ENCODE measurements around the gene PHTF2.
A peak's percentile ranks its signal among the peaks of the same experiment; 100 is the strongest.

The PHTF2 gene

GRCh38 chr7:77798394-77799077 is at the start of gene PHTF2, which contains the start of gene TMEM60:
Gene PHTF2 (plus strand): TSS chr7:77798773.
Gene TMEM60 (minus strand): TSS chr7:77798434. CDS start chr7:77794373, 4,061 bp downstream.
- peak within 1 kb of the TSS; percentile 90 for H3K27ac Mint-ChIP-seq
- ATAC-seq = peak; percentile 96
- H3K36me3 Mint-ChIP-seq = peaks cover 15% of the 10 kb centered on the region
- H3K4me1 Mint-ChIP-seq = peaks cover 74% of the 10 kb centered on the region
- H3K9me3 Mint-ChIP-seq = no peaks in the 10 kb centered on the region
- H3K4me3 Mint-ChIP-seq = peak within 1 kb of the TSS; percentile 97
- no peaks in the 10 kb centered on the region for H3K27me3 Mint-ChIP-seq

DNA sequence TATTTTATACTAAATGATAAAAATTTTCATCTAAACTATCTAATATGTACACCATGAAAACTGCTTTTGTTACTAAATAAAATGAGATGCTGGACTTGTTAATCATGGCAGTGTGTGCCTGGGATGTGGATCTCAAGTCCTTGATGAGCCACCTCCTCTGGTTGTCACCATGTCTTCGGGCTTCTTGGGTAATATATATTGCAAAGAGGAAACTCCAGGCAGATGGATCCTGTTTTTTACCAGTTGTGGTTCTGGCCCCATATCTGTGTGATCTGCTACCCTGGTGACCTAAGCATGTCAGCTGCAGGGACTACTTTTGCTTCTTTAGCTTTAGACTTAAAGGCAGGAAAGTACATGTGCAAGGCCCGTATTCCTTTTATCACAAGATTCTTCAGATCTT is 46.6 kb upstream of the PHTF2 start:
- Mint-ChIP-seq H3K4me3 (no peak overlapping the region), H3K27me3 (no peaks in the 10 kb centered on the region), H3K36me3 (peaks cover 27% of the 10 kb centered on the region), H3K27ac (no peak overlapping the region), H3K4me1 (peaks cover 32% of the 10 kb centered on the region), H3K9me3 (no peaks in the 10 kb centered on the region)
- ATAC-seq = no peak

DNA sequence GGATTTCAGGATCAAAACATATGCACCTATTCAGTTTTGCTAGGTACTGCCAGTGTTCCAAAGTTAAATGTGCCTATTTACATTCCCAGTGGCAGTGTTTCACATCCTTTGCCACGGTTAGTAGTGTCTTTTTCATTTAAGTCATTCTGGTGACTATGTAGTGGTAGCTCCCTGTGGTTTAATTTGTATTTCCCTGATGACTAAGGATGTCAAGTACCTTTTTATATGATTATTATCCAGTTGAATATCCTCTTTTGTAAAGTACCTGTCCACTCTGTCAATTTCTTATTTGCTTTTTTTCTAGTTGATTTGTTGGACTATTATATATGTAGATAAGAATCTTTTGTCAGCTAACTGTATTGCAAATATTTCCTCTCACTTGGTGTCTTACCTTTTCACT is 45.4 kb upstream of the PHTF2 start:
- Mint-ChIP-seq H3K36me3 (peaks cover 27% of the 10 kb centered on the region), H3K9me3 (no peaks in the 10 kb centered on the region), H3K4me3 (no peak overlapping the region), H3K27me3 (no peaks in the 10 kb centered on the region), H3K4me1 (peaks cover 31% of the 10 kb centered on the region), H3K27ac (no peak overlapping the region)
- no peak for ATAC-seq

DNA sequence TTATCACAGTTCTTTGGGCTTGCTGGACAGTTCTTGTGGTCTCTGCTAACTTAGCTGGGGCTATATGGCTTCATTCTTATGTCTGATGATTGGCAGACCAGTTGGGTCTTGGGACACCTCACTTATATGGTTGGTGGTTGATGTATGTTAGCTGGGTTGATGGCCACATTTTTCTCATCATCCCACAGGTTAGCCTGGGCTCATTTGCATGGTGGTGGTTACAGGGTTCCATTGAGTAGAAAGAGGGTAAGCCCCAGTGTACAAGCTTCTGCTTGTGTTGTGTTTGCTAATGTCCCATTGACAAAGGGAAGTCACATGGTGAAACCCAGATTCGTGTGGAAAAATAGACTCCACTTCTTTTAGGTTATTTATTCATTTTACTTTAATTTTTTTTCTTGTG is 41.0 kb upstream of the PHTF2 start:
- Mint-ChIP-seq H3K4me3 (no peak overlapping the region), H3K9me3 (no peaks in the 10 kb centered on the region), H3K27ac (no peak overlapping the region), H3K27me3 (no peaks in the 10 kb centered on the region), H3K4me1 (peaks cover 31% of the 10 kb centered on the region), H3K36me3 (peaks cover 6% of the 10 kb centered on the region)
- ATAC-seq = peak; percentile 93

GRCh38 chr7:77759294-77759889 is 39.2 kb upstream of the PHTF2 start:
- peaks cover 35% of the 10 kb centered on the region for H3K4me1 Mint-ChIP-seq

DNA sequence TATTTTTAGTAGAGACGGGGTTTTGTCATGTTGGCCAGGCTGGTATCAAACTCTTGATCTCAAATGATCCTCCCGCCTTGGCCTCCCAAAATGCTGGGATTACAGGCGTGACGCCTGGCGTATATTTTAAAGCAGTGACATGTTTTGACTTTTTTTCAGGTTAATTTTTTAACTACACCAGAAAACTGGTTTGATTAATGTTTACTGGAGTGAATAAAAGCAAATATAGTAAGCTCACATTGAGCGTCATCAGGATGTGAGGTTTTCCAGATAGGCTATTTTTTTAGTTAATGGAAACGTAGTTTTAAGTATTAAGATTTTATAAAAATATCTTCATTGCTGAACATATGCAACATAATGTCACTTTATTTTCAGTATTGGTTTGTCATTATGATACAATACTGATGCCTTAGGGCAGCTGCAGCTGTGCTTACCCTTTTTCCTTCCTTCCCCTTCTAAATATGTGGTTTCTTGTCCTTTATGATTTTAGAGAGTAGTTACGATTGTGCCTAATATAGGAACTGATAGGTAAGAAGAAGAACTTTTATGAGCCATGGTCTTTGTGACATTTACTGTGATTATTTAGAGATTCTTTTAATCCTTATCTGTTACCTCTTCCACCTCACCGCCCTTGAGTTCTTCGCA is 37.6 kb upstream of the PHTF2 start:
- no peak overlapping the region for H3K4me3 Mint-ChIP-seq
- no peaks in the 10 kb centered on the region for H3K9me3 Mint-ChIP-seq
- peaks cover 44% of the 10 kb centered on the region for H3K4me1 Mint-ChIP-seq
- H3K36me3 Mint-ChIP-seq = peaks cover 6% of the 10 kb centered on the region
- H3K27me3 Mint-ChIP-seq = no peaks in the 10 kb centered on the region
- H3K27ac Mint-ChIP-seq = no peak overlapping the region
- ATAC-seq = peak; percentile 71

More at GRCh38 chr7:77759294-77759889, 39.2 kb upstream of the PHTF2 start:
- Mint-ChIP-seq H3K27me3 (no peaks in the 10 kb centered on the region), H3K27ac (no peak overlapping the region), H3K36me3 (peaks cover 2% of the 10 kb centered on the region), H3K4me3 (no peak overlapping the region), H3K9me3 (no peaks in the 10 kb centered on the region)
- peak; percentile 55 for ATAC-seq

DNA sequence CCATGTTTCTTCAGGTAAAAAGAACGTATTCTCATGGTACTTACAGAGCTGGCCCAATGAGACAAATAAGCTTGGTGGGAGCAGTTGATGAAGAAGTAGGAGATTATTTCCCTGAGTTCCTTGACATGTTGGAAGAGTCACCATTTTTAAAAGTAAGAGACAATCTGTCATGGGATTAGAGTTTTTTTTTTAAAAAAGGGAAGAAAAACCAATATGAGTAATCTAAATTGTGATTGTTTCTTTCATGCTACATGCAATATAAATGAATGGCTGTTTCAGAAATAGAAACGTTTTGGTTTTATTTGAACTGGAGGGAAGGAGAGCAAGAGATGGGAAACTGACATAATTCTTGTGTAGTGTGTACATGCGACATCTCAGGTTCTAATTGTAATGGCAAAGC is 33.1 kb upstream of the PHTF2 start:
- H3K27ac Mint-ChIP-seq = no peak overlapping the region
- no peak overlapping the region for H3K4me3 Mint-ChIP-seq
- H3K27me3 Mint-ChIP-seq = no peaks in the 10 kb centered on the region
- no peak for ATAC-seq
- H3K9me3 Mint-ChIP-seq = no peaks in the 10 kb centered on the region
- H3K4me1 Mint-ChIP-seq = peaks cover 47% of the 10 kb centered on the region
- H3K36me3 Mint-ChIP-seq = peaks cover 33% of the 10 kb centered on the region

- ATAC-seq = no peak
- H3K9me3 Mint-ChIP-seq = no peaks in the 10 kb centered on the region
- H3K4me1 Mint-ChIP-seq = peaks cover 45% of the 10 kb centered on the region
- peaks cover 38% of the 10 kb centered on the region for H3K36me3 Mint-ChIP-seq
- H3K4me3 Mint-ChIP-seq = no peak overlapping the region
- H3K27ac Mint-ChIP-seq = no peak overlapping the region
- H3K27me3 Mint-ChIP-seq = no peaks in the 10 kb centered on the region
Observed at GRCh38 chr7:77765906-77766800, 32.4 kb upstream of the PHTF2 start.

DNA sequence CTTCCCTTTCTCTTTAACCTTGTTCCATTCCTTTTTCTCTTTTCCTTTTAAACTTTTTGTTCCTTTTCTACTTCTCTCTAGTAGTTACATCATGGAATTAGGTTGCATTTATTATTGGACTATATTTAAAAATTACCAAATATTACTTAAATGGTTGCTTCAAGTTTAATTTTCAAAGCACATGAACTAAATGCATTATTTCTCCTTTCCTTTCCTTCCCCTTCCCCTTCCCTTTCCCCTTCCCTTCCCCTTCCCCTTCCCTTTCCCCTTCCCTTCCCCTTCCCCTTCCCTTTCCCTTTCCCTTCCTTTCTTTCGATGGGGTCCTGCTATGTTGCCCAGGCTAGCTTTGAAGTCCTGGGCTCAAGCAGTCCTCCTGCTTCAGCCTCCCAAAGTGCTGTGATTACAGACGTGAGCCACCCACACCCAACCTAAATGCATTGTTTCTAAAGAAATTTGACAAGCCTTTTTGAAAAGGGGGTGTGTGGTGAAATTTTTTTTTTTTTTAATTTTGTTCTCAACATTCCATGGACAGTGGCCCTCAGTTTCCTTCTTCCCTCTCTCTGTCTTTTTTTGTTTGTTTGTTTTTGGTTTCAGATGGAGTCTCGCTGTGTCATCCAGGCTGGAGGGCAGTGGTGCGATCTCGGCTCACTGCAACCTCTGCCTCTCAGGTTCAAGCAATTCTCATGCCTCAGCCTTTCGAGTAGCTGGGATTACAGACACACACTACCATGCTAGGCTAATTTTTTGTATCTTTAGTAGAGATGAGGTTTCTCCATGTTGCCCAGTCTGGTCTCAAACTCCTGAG is 31.6 kb upstream of the PHTF2 start:
- Mint-ChIP-seq H3K9me3 (no peaks in the 10 kb centered on the region), H3K27ac (peak overlapping the region; percentile 57), H3K4me1 (peaks cover 41% of the 10 kb centered on the region), H3K36me3 (peaks cover 41% of the 10 kb centered on the region), H3K4me3 (no peak overlapping the region), H3K27me3 (no peaks in the 10 kb centered on the region)
- no peak for ATAC-seq

DNA sequence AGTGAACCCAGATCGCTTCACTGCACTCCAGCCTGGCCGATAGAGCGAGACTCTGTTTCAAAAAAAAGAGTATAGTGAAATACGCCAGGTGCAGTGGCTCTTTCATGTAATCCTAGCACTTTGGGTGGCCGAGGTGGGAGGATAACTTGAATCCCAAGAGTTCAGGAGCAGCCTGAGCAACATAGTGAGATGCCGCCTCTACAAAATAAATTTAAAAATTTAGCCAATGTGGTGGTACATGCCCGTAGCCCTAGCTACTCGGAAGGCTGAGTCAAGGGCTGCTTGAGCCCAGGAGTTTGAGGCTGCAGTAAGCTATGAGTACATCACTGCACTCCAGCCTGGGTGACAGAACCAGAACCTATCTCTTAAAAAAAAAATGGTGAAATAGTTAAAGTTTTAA is 28.3 kb upstream of the PHTF2 start:
- Mint-ChIP-seq H3K4me3 (no peak overlapping the region), H3K9me3 (no peaks in the 10 kb centered on the region), H3K4me1 (peaks cover 25% of the 10 kb centered on the region), H3K36me3 (peaks cover 64% of the 10 kb centered on the region), H3K27me3 (no peaks in the 10 kb centered on the region), H3K27ac (no peak overlapping the region)
- ATAC-seq = no peak

DNA sequence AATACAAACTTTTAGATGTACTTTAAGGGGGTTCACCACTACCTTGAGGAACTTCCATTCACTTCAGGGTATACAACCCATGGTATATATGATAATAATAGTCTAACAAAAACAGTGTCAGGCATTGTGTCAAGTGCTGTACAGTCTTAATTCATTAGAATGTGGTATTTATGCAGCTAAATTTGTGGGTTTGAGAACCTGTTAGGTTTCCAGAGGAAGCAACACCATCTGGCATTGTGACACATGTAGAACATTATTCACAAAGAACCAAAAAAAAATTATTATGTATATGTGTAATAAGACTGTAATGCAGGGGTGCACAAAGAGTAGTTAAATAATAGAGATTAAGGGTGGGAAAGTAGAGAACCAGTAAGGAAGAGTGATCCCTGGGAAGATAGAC is 26.7 kb upstream of the PHTF2 start:
- Mint-ChIP-seq H3K36me3 (peaks cover 69% of the 10 kb centered on the region), H3K4me1 (peaks cover 15% of the 10 kb centered on the region), H3K9me3 (peaks cover 5% of the 10 kb centered on the region), H3K27me3 (no peaks in the 10 kb centered on the region), H3K4me3 (no peak overlapping the region), H3K27ac (no peak overlapping the region)
- no peak for ATAC-seq

- Mint-ChIP-seq H3K27ac (no peak overlapping the region), H3K4me3 (no peak overlapping the region), H3K27me3 (no peaks in the 10 kb centered on the region), H3K9me3 (peaks cover 6% of the 10 kb centered on the region), H3K36me3 (peaks cover 58% of the 10 kb centered on the region), H3K4me1 (no peaks in the 10 kb centered on the region)
- ATAC-seq = no peak
Observed at GRCh38 chr7:77778535-77778934, 20.0 kb upstream of the PHTF2 start.

DNA sequence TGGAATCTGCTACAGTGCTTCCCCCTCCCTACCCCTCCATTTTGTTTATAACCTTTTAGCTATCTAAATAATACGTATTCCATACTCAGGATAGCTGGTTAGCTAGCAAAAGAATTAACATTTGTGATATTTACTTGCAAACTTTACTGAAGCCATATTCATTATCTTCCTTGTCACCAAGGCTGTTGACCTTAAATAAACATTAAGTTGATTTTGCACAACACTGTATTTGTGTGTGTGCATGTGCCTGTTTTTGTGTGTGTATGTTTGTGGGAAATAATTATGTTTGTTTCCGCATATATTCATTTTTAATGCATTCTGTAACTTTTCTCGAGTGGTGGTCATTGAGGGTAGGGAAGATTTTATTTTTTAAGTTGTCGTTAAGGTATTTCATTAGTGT is 16.2 kb upstream of the PHTF2 start:
- Mint-ChIP-seq H3K27ac (no peak overlapping the region), H3K9me3 (no peaks in the 10 kb centered on the region), H3K4me1 (peaks cover 11% of the 10 kb centered on the region), H3K4me3 (no peak overlapping the region), H3K27me3 (no peaks in the 10 kb centered on the region), H3K36me3 (peaks cover 50% of the 10 kb centered on the region)
- ATAC-seq = no peak

- Mint-ChIP-seq H3K27ac (no peak overlapping the region), H3K9me3 (no peaks in the 10 kb centered on the region), H3K4me3 (no peak overlapping the region), H3K36me3 (peaks cover 48% of the 10 kb centered on the region), H3K4me1 (peaks cover 11% of the 10 kb centered on the region), H3K27me3 (no peaks in the 10 kb centered on the region)
- ATAC-seq = no peak
Observed at GRCh38 chr7:77783111-77783510, 15.5 kb upstream of the PHTF2 start.
